Endothelial cell of umbilical vein (primary cell): ENCODE data around the gene BEST2.
"Not testable (repeated sequence)": the region's sequence is repeated elsewhere in the genome, so short reads cannot be mapped to it uniquely, and the experiment has no call there.

ENCODE experiments used
- EZH2 ChIP-seq: IDR thresholded peaks from 2 replicates; pipeline ENCODE4 v1.6.1; 2012; ENCODE audit warnings: borderline replicate concordance, low read depth, mild to moderate bottlenecking, moderate library complexity, low read length, inconsistent platforms; ENCODE audit not compliant: severe bottlenecking
- MYC ChIP-seq: IDR thresholded peaks from one replicate; pipeline ENCODE4 v1.6.1; 2011; ENCODE audit warnings: mild to moderate bottlenecking, low read depth, low read length
- POLR2A ChIP-seq: IDR thresholded peaks from 2 replicates; pipeline ENCODE4 v1.6.1; 2012; ENCODE audit warnings: low read depth, mild to moderate bottlenecking, control low read depth, low read length
- POLR2AphosphoS5 ChIP-seq: IDR thresholded peaks from 2 replicates; pipeline ENCODE4 v1.6.1; 2012; ENCODE audit warnings: low read depth, mild to moderate bottlenecking, control low read depth, low read length, moderate library complexity; ENCODE audit not compliant: insufficient read depth
- TF ChIP-seq, protein P1 (sequence below), 2 donors: IDR thresholded peaks; 1 replicate in 1 of 2; 2 replicates in 1 of 2; pipeline ENCODE4 v1.5.1; 2011; ENCODE audit warnings: low read length in 2 of 2, mild to moderate bottlenecking in 2 of 2, moderate library complexity in 2 of 2, control low read depth in 1 of 2, inconsistent platforms in 1 of 2, low read depth in 1 of 2; ENCODE audit not compliant: insufficient read depth in 1 of 2; ENCODE audit errors: extremely low read depth in 1 of 2

DNA sequence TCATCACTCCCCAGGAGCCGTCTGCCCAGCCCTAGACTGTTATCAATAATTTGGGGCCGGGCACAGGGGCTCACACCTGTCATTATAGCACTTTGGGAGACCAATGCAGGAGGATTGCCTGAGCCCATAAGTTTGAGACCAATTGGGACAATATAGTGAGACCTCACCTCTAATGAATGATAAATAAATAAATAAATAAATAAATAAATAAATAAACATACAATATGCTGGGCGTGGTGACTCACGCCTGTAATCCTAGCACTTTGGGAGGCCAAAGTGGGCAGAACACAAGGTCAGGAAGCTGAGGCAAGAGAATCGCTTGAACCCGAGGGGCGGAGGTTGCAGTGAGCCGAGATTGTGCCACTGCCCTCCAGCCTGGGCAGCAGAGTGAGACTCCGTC is 38.3 kb upstream of the BEST2 start:
- TF ChIP-seq, protein P1, sequence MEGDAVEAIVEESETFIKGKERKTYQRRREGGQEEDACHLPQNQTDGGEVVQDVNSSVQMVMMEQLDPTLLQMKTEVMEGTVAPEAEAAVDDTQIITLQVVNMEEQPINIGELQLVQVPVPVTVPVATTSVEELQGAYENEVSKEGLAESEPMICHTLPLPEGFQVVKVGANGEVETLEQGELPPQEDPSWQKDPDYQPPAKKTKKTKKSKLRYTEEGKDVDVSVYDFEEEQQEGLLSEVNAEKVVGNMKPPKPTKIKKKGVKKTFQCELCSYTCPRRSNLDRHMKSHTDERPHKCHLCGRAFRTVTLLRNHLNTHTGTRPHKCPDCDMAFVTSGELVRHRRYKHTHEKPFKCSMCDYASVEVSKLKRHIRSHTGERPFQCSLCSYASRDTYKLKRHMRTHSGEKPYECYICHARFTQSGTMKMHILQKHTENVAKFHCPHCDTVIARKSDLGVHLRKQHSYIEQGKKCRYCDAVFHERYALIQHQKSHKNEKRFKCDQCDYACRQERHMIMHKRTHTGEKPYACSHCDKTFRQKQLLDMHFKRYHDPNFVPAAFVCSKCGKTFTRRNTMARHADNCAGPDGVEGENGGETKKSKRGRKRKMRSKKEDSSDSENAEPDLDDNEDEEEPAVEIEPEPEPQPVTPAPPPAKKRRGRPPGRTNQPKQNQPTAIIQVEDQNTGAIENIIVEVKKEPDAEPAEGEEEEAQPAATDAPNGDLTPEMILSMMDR (IDR thresholded peaks at IDR 0.05; ENCODE audit: extremely low read depth in 1 of 2, insufficient read depth in 1 of 2, low read depth in 1 of 2, low read length in 2 of 2): not testable (repeated sequence)
- TF ChIP-seq EZH2, POLR2AphosphoS5, MYC, POLR2A: not testable (repeated sequence)
